CD4-positive, alpha-beta memory T cell (primary cell): ENCODE measurements around the gene HOXC4. TPM values are rescaled to one million over a fixed set of nuclear protein-coding genes. Genes with fewer than 3 reads are reported as not detected.

Source experiments
- CTCF ChIA-PET: fragments of 350-600 bp; sonication (Branson Sonifier 250); formaldehyde crosslinking; loops from one replicate; lab custom pipeline; 2021; ENCODE audit warnings: inconsistent platforms; ENCODE audit not compliant: partially characterized antibody; lab: Charles Lee
- POLR2A ChIA-PET: fragments of 350-600 bp; sonication (Branson Sonifier 250); formaldehyde crosslinking; loops from one replicate; lab custom pipeline; 2021; ENCODE audit not compliant: partially characterized antibody; lab: Charles Lee
- DNase-seq, 5 donors: peaks; one replicate each; pipeline versions ENCODE4 v3.0.0 to v3.0.0-alpha.2; 2020 to 2022; ENCODE audit warnings: mixed read lengths in 1 of 5
- H3K27ac ChIP-seq: one replicate; pipeline ENCODE4 v1.7.0; 2013; ENCODE audit warnings: low read depth, low read length
- H3K27me3 ChIP-seq: 2 replicates; pipeline ENCODE4 v1.7.0; 2013; ENCODE audit warnings: mild to moderate bottlenecking, low read length, moderate library complexity; ENCODE audit not compliant: insufficient read depth
- H3K36me3 ChIP-seq: 2 replicates; pipeline ENCODE4 v1.7.0; 2013; ENCODE audit warnings: mild to moderate bottlenecking, low read length, moderate library complexity; ENCODE audit not compliant: insufficient read depth
- H3K4me1 ChIP-seq: 2 replicates; pipeline ENCODE4 v1.7.0; 2013; ENCODE audit warnings: mild to moderate bottlenecking, low read length, moderate library complexity; ENCODE audit not compliant: insufficient read depth
- H3K4me3 ChIP-seq, 2 donors: one replicate each; pipeline ENCODE4 v1.7.0; 2013; ENCODE audit warnings: low read length in 2 of 2, mild to moderate bottlenecking in 1 of 2
- H3K9me3 ChIP-seq, 2 donors: one replicate each; pipeline ENCODE4 v1.7.0; 2013; ENCODE audit warnings: low read length in 2 of 2, control low read depth in 1 of 2; ENCODE audit not compliant: control insufficient read depth in 1 of 2
- H3K27ac Mint-ChIP-seq, 7 donors: one replicate each; pipeline ENCODE4 v1.8.0; 2020 to 2021; ENCODE audit warnings: mixed read lengths in 7 of 7, mild to moderate bottlenecking in 6 of 7, inconsistent platforms in 3 of 7, moderate library complexity in 3 of 7
- H3K27me3 Mint-ChIP-seq, 2 donors: one replicate each; pipeline ENCODE4 v1.8.0; 2020 to 2021; ENCODE audit warnings: mixed read lengths in 2 of 2
- H3K36me3 Mint-ChIP-seq, 2 donors: one replicate each; pipeline ENCODE4 v1.8.0; 2020 to 2021; ENCODE audit warnings: mixed read lengths in 2 of 2, inconsistent platforms in 1 of 2, mild to moderate bottlenecking in 1 of 2
- H3K4me1 Mint-ChIP-seq, 4 donors: one replicate each; pipeline ENCODE4 v1.8.0; 2020 to 2021; ENCODE audit warnings: mixed read lengths in 4 of 4, mild to moderate bottlenecking in 1 of 4
- H3K4me3 Mint-ChIP-seq, 8 donors: one replicate each; pipeline ENCODE4 v1.8.0; 2020 to 2021; ENCODE audit warnings: mixed read lengths in 8 of 8, mild to moderate bottlenecking in 7 of 8, moderate library complexity in 6 of 8, inconsistent platforms in 3 of 8
- H3K9me3 Mint-ChIP-seq, 8 donors: one replicate each; pipeline ENCODE4 v1.8.0; 2020 to 2021; ENCODE audit warnings: mixed read lengths in 8 of 8, mild to moderate bottlenecking in 5 of 8, inconsistent platforms in 3 of 8, moderate library complexity in 1 of 8
- intact Hi-C: fragments of 100-400 bp; cut with micrococcal nuclease; formaldehyde crosslinking; loops from one replicate; pipeline ENCODE4 v1.15.1; 2023
- polyA plus RNA-seq, 2 donors: library from polyadenylated mRNA; unstranded; fragments of 300-500 nt; fragmentation: Illumina TruSeq; gene quantifications; one replicate each; pipeline ENCODE4 v1.2.3, GENCODE V29; 2021
- total RNA-seq, 2 experiments: library from RNA; stranded (reverse); gene quantifications; one replicate each; pipeline ENCODE4 v1.2.3, GENCODE V29; 2021

HOXC4 gene
- total and polyA plus RNA-seq, 4 experiments from 2014 or later: not detected

- no peak for DNase-seq
- H3K27ac ChIP-seq: no peak overlapping the region
- peaks cover 0 to 19% (median 7%) of the 10 kb centered on the region in 8 donors for H3K9me3 Mint-ChIP-seq
- ChIA-PET CTCF (interaction anchor here (0.9 to 2.6 kb wide), 3 partner anchors 13 to 177 kb away, joined by 3 to 15 read pairs (median 4); no protein-coding TSS in a partner anchor), POLR2A (interaction anchor here (0.7 kb wide), 1 partner anchor 31 kb away, joined by 3 read pairs; no protein-coding TSS in a partner anchor)
- peaks cover 88% of the 10 kb centered on the region for H3K27me3 ChIP-seq
- intact Hi-C loops: no loop called here
- H3K4me3 Mint-ChIP-seq: peak overlapping the region in 3 of 8 donors; percentile 15 to 22 (median 15)
- no peaks in the 10 kb centered on the region for H3K36me3 ChIP-seq
- no peak overlapping the region for H3K4me3 ChIP-seq
- peaks cover 13 to 40% (median 23%) of the 10 kb centered on the region in 4 donors for H3K4me1 Mint-ChIP-seq
- H3K27ac Mint-ChIP-seq: no peak overlapping the region
- H3K4me1 ChIP-seq: peaks cover 13% of the 10 kb centered on the region
- no peaks in the 10 kb centered on the region for H3K9me3 ChIP-seq
- peaks cover 61 to 72% of the 10 kb centered on the region in 2 donors for H3K27me3 Mint-ChIP-seq
- peaks cover 0 to 3% of the 10 kb centered on the region in 2 donors for H3K36me3 Mint-ChIP-seq
Measured at GRCh38 chr12:54030442-54030801, 23.2 kb upstream of the HOXC4 start.

GRCh38 chr12:54030889-54031471 lies 22.7 kb upstream of the HOXC4 start:
- peaks cover 83% of the 10 kb centered on the region for H3K27me3 ChIP-seq
- H3K36me3 ChIP-seq: no peaks in the 10 kb centered on the region
- H3K4me3 ChIP-seq: no peak overlapping the region
- no peak for DNase-seq
- H3K4me1 ChIP-seq: peaks cover 13% of the 10 kb centered on the region
- peaks cover 59 to 72% of the 10 kb centered on the region in 2 donors for H3K27me3 Mint-ChIP-seq
- ChIA-PET CTCF (interaction anchor here (0.6 to 3.0 kb wide), 8 partner anchors 13 to 177 kb away, joined by 3 to 49 read pairs (median 5); partner anchors contain the start of gene SMUG1), POLR2A (interaction anchor here (0.7 kb wide), 1 partner anchor 32 kb away, joined by 3 read pairs; no protein-coding TSS in a partner anchor)
- H3K36me3 Mint-ChIP-seq: peaks cover 0 to 3% of the 10 kb centered on the region in 2 donors
- no peak overlapping the region for H3K27ac ChIP-seq
- peak overlapping the region in 2 of 7 donors; percentile 35 to 54 for H3K27ac Mint-ChIP-seq
- H3K4me1 Mint-ChIP-seq: peaks cover 13 to 40% (median 22%) of the 10 kb centered on the region in 4 donors
- H3K4me3 Mint-ChIP-seq: peak overlapping the region in 1 of 8 donors; percentile 49
- intact Hi-C loops: no loop called here
- H3K9me3 Mint-ChIP-seq: peaks cover 0 to 19% (median 7%) of the 10 kb centered on the region in 8 donors
- no peaks in the 10 kb centered on the region for H3K9me3 ChIP-seq

- Mint-ChIP-seq H3K9me3 (peaks cover 0 to 19% (median 7%) of the 10 kb centered on the region in 8 donors), H3K27me3 (peaks cover 56 to 71% of the 10 kb centered on the region in 2 donors), H3K4me3 (peak overlapping the region in 1 of 8 donors; percentile 49), H3K27ac (peak overlapping the region in 2 of 7 donors; percentile 35 to 81), H3K4me1 (peaks cover 13 to 39% (median 21%) of the 10 kb centered on the region in 4 donors), H3K36me3 (peaks cover 0 to 3% of the 10 kb centered on the region in 2 donors)
- no peak overlapping the region for H3K4me3 ChIP-seq
- ChIA-PET CTCF (interaction anchor here (0.6 to 3.0 kb wide), 9 partner anchors 18 to 184 kb away, joined by 3 to 49 read pairs (median 6); partner anchors contain the start of gene SMUG1), POLR2A (interaction anchor here (0.7 kb wide), 1 partner anchor 32 kb away, joined by 3 read pairs; no protein-coding TSS in a partner anchor)
- no peak for DNase-seq
- H3K4me1 ChIP-seq: peaks cover 13% of the 10 kb centered on the region
- no peaks in the 10 kb centered on the region for H3K36me3 ChIP-seq
- intact Hi-C loops: no loop called here
- peaks cover 78% of the 10 kb centered on the region for H3K27me3 ChIP-seq
- no peak overlapping the region for H3K27ac ChIP-seq
- H3K9me3 ChIP-seq: no peaks in the 10 kb centered on the region
Measured at GRCh38 chr12:54031480-54031879, 22.2 kb upstream of the HOXC4 start.

GRCh38 chr12:54032086-54032619 lies 21.5 kb upstream of the HOXC4 start:
- ChIA-PET POLR2A (no interaction called here), CTCF (interaction anchor here (0.7 to 3.0 kb wide), 20 partner anchors 9 to 185 kb away, joined by 3 to 49 read pairs (median 4); partner anchors contain the start of genes HOXC4, HOXC8 and SMUG1)
- Mint-ChIP-seq H3K4me3 (peak overlapping the region in 4 of 8 donors; percentile 9 to 74 (median 30)), H3K36me3 (peaks cover 0 to 3% of the 10 kb centered on the region in 2 donors), H3K9me3 (peaks cover 0 to 19% (median 7%) of the 10 kb centered on the region in 8 donors), H3K4me1 (peaks cover 11 to 33% (median 21%) of the 10 kb centered on the region in 4 donors), H3K27ac (peak overlapping the region in 2 of 7 donors; percentile 81 to 89), H3K27me3 (peaks cover 55 to 65% of the 10 kb centered on the region in 2 donors)
- no peak for DNase-seq
- intact Hi-C loops: loop anchor here (1.0 kb wide), 2 partner anchors 159 to 169 kb away; no protein-coding TSS in a partner anchor
- H3K36me3 ChIP-seq: no peaks in the 10 kb centered on the region
- H3K27ac ChIP-seq: no peak overlapping the region
- no peaks in the 10 kb centered on the region for H3K9me3 ChIP-seq
- H3K27me3 ChIP-seq: peaks cover 74% of the 10 kb centered on the region
- H3K4me1 ChIP-seq: peaks cover 13% of the 10 kb centered on the region
- H3K4me3 ChIP-seq: no peak overlapping the region

- Mint-ChIP-seq H3K36me3 (peaks cover 0 to 3% of the 10 kb centered on the region in 2 donors), H3K9me3 (peaks cover 0 to 21% (median 7%) of the 10 kb centered on the region in 8 donors), H3K4me3 (peak within 1 kb of the TSS; percentile 41 to 82 (median 64)), H3K27me3 (peaks cover 57 to 63% of the 10 kb centered on the region in 2 donors), H3K27ac (peak within 1 kb of the TSS in 4 of 7 donors; percentile 15 to 89 (median 83)), H3K4me1 (peaks cover 11 to 29% (median 21%) of the 10 kb centered on the region in 4 donors)
- no peaks in the 10 kb centered on the region for H3K36me3 ChIP-seq
- H3K4me1 ChIP-seq: peaks cover 13% of the 10 kb centered on the region
- intact Hi-C loops: loop anchor here (1.0 kb wide), 2 partner anchors 159 to 169 kb away; no protein-coding TSS in a partner anchor
- ChIA-PET CTCF (interaction anchor here (0.7 to 3.0 kb wide), 19 partner anchors 10 to 184 kb away, joined by 3 to 49 read pairs (median 4); partner anchors contain the start of genes HOXC4, HOXC8 and SMUG1), POLR2A (no interaction called here)
- H3K4me3 ChIP-seq: no peak within 1 kb of the TSS
- H3K9me3 ChIP-seq: no peaks in the 10 kb centered on the region
- peak in 4 of 5 donors; percentile 54 to 60 (median 55) for DNase-seq
- no peak within 1 kb of the TSS for H3K27ac ChIP-seq
- peaks cover 71% of the 10 kb centered on the region for H3K27me3 ChIP-seq
Measured at GRCh38 chr12:54032627-54033100, 21.0 kb upstream of the HOXC4 start, which contains the start of gene HOXC5. HOXC5 (plus strand) TSS chr12:54033050; CDS start chr12:54033123, 73 bp downstream.

- Histone ChIP-seq H3K4me1 (peaks cover 13% of the 10 kb centered on the region), H3K36me3 (no peaks in the 10 kb centered on the region), H3K27me3 (peaks cover 70% of the 10 kb centered on the region), H3K27ac (no peak overlapping the region), H3K9me3 (no peaks in the 10 kb centered on the region), H3K4me3 (no peak overlapping the region)
- Mint-ChIP-seq H3K36me3 (peaks cover 0 to 3% of the 10 kb centered on the region in 2 donors), H3K4me3 (peak overlapping the region in 7 of 8 donors; percentile 55 to 82 (median 61)), H3K27me3 (peaks cover 58 to 64% of the 10 kb centered on the region in 2 donors), H3K27ac (peak overlapping the region in 4 of 7 donors; percentile 15 to 81 (median 41)), H3K4me1 (peaks cover 11 to 29% (median 18%) of the 10 kb centered on the region in 4 donors), H3K9me3 (peaks cover 0 to 21% (median 7%) of the 10 kb centered on the region in 8 donors)
- intact Hi-C loops: no loop called here
- DNase-seq: no peak
- POLR2A ChIA-PET: no interaction called here
- CTCF ChIA-PET: interaction anchor here (0.7 to 3.0 kb wide), 15 partner anchors 10 to 183 kb away, joined by 3 to 49 read pairs (median 6); partner anchors contain the start of genes HOXC4, HOXC8 and SMUG1
Measured at GRCh38 chr12:54033106-54033979, 20.3 kb upstream of the HOXC4 start.
